GM18951 (cell line): ENCODE data around the gene TRAF4.
A peak's percentile ranks its signal among the peaks of the same experiment; 100 is the strongest.
"Not testable (repeated sequence)": the region's sequence is repeated elsewhere in the genome, so short reads cannot be mapped to it uniquely, and the experiment has no call there.

Experiments
- POLR2A ChIP-seq: IDR thresholded peaks from 4 replicates; pipeline ENCODE4 v1.6.1; 2011; ENCODE audit warnings: mild to moderate bottlenecking; ENCODE audit not compliant: insufficient read length, insufficient read depth; ENCODE audit errors: extremely low read depth
- in situ Hi-C: fragments of 300-500 bp; cut with MboI; formaldehyde crosslinking; loops from one replicate; pipeline ENCODE4 v1.12.0; 2022; ENCODE audit warnings: low sequenced_read_pairs, mixed read lengths, inconsistent platforms; ENCODE audit not compliant: unreplicated experiment

Gene TRAF4

DNA sequence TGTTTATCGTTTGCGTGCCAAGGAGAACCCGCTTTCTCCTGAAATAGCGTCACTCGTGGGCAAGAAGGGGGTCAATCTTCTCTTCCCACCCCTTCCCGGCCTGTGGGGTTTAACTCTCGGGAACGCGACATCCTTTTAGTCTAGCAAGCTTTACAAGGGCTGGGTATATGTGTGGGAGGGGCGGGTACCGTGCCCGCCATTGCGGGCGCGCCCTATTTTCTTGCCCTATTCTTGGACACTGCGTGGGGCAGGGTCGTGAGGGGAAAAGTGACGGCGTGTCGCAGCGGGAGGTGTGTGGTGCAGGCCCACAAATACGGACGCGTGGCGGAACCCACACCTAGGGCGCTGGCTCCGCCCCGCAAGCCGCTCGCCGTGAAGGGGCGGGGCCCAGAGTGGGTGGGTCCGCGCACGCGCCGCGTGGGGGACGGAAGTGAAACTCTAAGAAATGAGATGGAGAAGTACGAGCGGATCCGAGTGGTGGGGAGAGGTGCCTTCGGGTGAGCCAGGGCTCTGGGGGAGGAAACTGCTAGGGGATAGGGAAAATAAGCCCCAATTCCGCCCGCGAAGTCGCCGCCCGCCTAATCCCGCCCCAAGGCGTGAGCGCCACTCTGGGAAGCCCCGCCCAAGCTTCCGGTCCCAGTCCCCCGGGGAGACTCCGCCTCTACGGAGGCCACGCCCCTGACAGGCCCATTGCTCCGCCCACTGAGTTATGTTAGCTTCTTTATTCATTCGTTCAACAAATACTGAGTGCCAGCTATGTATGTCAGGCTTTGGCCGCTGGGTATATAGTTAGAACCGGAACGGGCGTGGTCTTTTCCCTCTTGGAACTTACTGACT lies 15.2 kb upstream of the TRAF4 start, which contains the start of gene NEK8:
Gene NEK8, plus strand, starts transcription at position 425 of the 837 bp plus-strand sequence. Its CDS starts 26 bp downstream, at position 451.
- TF ChIP-seq POLR2A: peak; percentile 68
- in situ Hi-C loops: no loop called here

DNA sequence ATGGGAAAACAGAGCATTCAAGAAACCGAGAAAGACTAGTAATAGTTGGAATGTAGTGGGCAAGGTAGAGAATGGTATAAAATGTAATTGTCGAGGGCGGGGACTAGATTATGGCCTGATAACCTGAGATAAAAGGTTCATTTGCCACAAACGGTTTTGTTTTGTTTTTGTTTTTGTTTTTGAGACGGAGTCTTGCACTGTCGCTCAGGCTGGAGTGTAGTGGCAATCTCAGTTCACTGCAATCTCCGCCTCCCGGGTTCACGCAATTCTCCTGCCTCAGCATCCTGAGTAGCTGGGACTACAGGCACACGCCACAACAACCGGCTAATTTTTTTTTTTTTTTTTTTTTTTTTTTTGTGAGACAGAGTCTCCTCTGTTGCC lies 13.9 kb upstream of the TRAF4 start:
- TF ChIP-seq POLR2A: no peak
- in situ Hi-C loops: no loop called here

DNA sequence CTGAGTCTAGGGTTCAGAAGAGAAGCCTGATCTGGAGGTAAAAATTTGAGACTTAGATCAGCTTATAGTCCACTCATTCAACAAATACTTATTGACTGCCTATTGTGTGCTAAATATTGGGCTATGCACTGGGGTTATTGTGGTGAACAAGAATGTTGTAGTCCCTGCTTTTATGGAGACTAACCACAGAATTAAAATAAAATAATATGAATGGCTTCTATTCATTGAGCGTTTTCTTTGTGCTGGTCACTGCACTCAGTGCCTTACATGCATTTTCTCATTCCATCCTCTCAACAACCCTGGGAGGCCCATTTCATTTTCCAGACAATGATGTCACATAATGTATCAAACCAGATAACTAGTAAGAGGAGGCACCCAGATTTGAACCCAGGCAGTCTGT lies 10.5 kb upstream of the TRAF4 start:
- TF ChIP-seq POLR2A: no peak
- in situ Hi-C loops: no loop called here

DNA sequence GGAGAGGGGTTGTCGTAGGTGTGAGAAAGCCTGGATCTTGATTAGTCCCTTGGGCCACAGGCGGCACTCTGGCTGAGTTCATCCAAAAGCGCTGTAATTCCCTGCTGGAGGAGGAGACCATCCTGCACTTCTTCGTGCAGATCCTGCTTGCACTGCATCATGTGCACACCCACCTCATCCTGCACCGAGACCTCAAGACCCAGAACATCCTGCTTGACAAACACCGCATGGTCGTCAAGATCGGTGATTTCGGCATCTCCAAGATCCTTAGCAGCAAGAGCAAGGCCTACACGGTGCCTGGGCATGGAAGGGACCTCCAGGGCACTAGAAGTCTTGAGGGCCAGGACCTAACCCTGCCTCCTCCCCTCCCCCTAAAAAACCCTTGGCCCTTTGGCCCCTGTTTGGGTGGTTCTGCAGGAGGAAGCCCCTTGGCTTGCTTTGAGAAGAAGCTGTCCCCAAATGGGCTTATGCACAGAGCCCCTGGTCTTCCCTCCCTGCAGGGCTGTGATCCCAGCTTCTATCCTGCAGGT lies 9.0 kb upstream of the TRAF4 start:
- TF ChIP-seq POLR2A: no peak
- in situ Hi-C loops: no loop called here

DNA sequence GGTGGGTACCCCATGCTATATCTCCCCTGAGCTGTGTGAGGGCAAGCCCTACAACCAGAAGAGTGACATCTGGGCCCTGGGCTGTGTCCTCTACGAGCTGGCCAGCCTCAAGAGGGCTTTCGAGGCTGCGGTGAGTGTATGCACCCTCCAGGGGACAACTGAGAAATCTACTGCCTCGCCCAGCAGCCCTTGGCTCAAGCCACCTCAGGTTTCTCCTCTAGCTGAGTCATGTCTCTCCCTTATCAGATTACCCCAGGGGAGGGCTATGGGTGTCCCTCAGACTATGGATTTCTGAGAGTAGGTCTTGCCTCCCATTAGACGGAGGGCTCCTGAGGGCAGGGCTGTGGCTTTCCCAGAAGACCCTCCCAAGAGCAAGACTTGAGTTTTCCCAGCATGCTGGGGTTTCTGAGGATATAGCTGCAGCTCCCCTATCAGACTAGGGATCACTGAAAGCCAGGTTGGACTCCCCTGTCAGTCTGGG lies 8.5 kb upstream of the TRAF4 start:
- TF ChIP-seq POLR2A: no peak
- in situ Hi-C loops: no loop called here

DNA sequence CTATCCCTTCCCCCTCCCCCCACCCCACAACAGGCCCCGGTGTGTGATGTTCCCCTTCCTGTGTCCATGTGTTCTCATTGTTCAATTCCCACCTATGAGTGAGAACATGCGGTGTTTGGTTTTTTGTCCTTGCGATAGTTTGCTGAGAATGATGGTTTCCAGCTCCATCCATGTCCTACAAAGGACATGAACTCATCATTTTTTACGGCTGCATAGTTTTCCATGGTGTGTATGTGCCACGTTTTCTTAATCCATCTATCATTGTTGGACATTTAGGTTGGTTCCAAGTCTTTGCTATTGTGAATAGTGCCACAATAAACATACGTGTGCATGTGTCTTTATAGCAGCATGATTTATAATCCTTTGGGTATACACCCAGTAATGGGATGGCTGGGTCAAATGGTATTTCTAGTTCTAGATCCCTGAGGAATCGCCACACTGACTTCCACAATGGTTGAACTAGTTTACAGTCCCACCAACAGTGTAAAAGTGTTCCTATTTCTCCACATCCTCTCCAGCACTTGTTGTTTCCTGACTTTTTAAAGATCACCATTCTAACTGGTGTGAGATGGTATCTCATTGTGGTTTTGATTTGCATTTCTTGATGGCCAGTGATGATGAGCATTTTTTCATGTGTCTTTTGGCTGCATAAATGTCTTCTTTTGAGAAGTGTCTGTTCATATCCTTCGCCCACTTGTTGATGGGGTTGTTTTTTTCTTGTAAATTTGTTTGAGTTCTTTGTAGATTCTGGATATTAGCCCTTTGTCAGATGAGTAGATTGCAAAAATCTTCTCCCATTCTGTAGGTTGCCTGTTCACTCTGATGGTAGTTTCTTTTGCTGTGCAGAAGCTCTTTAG lies 7.7 kb upstream of the TRAF4 start:
- in situ Hi-C loops: not testable (repeated sequence)

DNA sequence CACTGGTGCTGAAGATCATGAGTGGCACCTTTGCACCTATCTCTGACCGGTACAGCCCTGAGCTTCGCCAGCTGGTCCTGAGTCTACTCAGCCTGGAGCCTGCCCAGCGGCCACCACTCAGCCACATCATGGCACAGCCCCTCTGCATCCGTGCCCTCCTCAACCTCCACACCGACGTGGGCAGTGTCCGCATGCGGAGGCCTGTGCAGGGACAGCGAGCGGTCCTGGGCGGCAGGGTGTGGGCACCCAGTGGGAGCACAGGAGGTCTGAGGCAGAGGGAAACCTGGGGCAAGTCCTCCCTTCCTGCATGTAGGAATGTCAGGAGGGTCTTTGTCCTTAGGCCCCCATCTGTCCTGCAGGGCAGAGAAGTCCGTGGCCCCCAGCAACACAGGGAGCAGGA lies 6.5 kb upstream of the TRAF4 start:
- in situ Hi-C loops: no loop called here
- TF ChIP-seq POLR2A: no peak

DNA sequence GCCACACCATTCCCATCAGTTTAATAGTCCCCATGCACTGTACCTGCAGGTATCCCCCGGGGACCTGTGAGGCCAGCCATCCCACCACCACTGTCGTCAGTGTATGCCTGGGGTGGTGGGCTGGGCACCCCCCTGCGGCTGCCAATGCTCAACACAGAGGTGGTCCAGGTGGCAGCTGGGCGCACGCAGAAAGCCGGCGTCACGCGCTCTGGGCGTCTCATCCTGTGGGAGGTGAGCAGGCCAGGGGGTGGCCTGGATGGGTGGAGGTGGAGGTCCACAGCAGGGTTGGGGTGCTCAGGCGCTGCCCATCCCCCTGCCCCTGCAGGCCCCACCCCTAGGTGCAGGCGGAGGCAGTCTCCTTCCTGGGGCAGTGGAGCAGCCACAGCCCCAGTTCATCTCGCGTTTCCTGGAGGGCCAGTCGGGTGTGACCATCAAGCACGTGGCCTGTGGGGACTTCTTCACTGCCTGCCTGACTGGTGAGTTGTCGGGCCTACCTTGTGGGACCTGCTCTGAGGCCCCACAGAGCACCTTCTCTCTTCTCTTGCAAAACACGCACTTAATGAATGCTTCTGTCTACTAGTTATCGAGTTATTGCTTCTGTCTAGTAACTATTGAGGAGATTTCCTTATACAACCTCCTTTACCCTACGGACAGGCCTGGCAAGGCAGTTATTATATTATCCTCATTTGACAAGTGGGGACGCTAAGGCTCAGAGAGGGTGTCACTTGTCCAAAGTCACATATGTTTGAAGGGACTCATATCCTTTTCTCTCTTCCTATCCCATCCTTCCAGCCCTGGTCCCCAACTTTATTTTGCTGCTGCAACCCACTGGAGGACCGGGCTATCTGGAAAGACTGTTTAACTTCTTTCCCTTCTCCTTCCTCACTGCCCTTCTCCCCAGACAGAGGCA lies 5.8 kb upstream of the TRAF4 start:
- TF ChIP-seq POLR2A: peak; percentile 72
- in situ Hi-C loops: no loop called here

DNA sequence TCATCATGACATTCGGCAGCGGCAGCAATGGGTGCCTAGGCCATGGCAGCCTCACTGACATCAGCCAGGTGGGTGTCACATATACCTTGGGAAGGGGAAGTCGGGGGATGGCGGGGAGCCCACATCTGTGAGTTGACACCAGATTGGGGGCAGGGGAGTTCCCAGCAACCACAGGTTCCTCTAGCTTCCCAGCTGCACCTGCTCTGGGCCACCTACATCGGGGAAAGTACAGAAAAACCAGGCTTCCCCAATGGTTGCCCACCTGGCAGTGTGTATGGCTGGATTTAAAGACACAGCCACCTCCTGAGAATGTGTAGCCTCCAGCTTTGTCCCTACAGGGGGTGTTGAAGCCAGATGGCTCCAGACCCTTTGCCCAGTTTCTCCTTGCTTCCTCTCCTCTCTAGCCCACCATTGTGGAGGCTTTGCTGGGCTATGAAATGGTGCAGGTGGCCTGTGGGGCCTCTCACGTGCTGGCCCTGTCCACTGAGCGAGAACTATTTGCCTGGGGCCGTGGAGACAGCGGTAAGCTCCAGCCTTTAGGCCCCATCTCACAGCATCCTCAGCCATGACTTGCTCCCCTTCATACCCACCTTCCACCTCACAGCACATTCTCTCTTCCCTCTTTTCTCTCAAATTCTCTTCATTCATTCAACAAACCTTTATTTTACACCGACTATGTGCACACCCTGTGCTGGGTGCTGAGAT lies 5.0 kb upstream of the TRAF4 start:
- no peak for TF ChIP-seq POLR2A
- in situ Hi-C loops: no loop called here

DNA sequence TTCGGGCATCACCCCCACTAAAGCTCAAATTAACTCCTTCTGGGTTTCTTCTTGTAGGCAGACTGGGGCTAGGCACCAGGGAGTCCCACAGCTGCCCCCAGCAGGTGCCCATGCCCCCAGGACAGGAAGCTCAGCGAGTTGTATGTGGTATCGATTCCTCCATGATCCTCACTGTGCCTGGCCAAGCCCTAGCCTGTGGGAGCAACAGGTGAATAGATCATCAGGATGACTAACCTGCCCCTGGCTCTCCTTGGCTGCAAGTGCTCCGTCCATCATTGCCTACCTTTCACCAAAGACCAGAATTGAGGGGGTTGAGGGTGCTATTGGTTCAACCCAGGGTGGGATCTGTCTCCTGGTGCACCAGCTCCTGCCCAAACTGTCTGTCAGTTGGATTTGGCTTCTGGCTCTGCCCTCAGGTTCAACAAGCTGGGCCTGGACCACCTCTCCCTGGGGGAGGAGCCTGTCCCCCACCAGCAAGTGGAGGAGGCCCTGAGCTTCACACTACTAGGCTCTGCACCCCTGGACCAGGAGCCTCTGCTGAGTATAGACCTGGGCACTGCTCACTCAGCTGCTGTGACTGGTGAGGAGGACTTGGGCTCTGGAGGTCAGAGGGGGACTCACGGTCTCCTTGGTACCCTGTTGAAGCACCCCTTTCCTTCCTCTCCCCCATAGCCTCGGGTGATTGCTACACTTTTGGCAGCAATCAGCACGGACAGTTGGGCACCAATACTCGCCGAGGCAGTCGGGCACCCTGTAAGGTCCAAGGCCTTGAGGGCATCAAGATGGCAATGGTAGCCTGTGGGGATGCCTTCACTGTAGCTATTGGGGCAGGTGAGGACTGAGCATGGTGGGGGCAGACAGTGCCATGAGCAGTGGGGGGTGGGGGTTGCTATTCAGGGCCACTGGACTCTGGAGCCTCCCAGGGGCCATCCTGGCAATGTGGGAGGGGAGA lies 3.1 kb upstream of the TRAF4 start:
- in situ Hi-C loops: no loop called here
- no peak for TF ChIP-seq POLR2A

DNA sequence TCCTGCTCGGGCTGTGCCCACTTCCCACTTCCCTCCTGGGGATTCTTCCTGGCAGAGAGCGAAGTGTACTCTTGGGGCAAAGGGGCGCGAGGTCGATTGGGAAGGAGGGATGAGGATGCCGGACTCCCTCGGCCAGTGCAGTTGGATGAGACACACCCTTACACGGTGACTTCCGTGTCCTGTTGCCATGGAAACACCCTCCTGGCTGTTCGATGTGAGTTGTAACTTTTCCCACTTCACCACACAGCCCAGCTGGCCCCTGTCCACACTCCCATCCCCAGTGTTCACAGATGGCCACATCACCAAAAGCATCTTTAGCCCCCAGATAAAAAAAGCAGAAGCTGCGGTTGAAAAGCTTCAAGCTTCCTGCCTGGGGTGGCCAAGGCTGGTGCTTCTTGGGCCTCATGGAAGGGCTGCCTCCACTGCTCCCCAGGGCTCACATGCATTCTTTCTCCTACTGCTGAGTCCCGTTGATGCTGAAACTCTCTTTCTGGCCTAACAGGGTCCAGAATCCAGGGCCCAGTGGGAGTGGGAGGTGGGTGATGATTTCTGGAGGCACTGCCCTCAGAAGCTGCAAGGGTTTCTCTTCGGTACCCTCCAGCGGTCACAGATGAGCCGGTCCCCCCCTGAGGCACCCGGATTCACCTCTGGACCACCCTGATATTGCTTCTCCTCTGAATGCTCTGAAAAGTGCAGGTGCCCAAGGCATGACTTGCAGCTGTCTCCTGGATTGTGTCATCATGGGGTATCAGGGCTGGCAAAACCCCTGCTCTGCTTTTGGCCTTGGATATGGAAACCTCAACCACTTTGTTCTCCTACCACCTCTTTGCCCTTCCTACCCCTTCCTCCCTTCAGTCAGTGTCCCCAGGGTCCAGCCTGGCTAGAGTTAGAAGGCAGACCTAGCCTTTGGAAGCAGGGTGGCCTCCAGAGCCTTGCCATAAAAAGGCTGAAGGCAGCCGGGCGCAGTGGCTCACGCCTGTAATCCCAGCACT lies 2.2 kb upstream of the TRAF4 start:
- in situ Hi-C loops: no loop called here
- TF ChIP-seq POLR2A: no peak
